ENCODE data around the gene TXNL1. TPM values are rescaled to one million over a fixed set of nuclear protein-coding genes. Genes with fewer than 3 reads are reported as not detected.

Gene TXNL1
- total and polyA plus RNA-seq, 2 of the 13 experiments (the other 11 are each of a cell fraction or from before 2014, with no cell fraction given), result 41.9 to 73.1 TPM

DNA sequence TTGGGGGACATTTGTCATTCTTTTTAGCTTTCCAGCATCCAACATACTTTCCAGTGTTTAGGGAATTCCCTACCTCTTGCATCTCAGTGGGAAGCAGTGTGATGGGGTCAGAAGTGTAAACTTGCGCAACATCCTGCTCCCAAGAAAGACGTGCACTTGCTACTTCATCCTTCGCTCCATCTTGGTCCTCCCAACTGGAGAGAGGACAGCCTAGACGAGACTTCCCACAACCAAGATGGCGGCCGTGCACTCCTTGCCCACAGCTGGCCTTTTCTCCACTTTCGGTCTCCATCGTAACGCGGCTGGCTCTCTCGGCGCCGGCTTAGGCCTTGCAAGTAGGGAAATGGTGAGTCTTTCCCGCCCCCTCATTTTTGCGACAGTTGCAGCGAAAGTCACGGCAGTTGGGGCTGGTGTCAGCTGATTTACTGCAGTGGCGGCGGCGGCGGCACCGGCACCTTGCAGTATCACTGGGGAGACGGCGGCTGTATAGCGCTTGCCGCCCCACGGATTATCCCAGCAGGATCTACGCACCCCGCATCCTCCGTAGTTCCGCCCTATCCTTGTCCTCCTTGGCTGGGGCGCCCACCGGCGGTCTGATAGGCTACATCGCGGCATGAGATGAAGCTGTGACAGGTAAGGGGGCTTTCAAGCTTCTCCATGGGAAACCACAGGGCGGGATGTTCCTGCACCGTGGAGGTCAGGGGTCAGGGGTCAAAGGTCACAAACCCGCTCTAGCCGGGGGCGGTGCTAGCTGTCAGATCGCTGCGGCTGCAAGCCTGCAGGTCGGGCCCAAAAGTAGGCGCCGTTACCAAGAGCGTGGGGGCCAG, 12.8 kb upstream of the TXNL1 start, which contains the start of gene WDR7 (continued):
- TF ChIP-seq, protein P1, sequence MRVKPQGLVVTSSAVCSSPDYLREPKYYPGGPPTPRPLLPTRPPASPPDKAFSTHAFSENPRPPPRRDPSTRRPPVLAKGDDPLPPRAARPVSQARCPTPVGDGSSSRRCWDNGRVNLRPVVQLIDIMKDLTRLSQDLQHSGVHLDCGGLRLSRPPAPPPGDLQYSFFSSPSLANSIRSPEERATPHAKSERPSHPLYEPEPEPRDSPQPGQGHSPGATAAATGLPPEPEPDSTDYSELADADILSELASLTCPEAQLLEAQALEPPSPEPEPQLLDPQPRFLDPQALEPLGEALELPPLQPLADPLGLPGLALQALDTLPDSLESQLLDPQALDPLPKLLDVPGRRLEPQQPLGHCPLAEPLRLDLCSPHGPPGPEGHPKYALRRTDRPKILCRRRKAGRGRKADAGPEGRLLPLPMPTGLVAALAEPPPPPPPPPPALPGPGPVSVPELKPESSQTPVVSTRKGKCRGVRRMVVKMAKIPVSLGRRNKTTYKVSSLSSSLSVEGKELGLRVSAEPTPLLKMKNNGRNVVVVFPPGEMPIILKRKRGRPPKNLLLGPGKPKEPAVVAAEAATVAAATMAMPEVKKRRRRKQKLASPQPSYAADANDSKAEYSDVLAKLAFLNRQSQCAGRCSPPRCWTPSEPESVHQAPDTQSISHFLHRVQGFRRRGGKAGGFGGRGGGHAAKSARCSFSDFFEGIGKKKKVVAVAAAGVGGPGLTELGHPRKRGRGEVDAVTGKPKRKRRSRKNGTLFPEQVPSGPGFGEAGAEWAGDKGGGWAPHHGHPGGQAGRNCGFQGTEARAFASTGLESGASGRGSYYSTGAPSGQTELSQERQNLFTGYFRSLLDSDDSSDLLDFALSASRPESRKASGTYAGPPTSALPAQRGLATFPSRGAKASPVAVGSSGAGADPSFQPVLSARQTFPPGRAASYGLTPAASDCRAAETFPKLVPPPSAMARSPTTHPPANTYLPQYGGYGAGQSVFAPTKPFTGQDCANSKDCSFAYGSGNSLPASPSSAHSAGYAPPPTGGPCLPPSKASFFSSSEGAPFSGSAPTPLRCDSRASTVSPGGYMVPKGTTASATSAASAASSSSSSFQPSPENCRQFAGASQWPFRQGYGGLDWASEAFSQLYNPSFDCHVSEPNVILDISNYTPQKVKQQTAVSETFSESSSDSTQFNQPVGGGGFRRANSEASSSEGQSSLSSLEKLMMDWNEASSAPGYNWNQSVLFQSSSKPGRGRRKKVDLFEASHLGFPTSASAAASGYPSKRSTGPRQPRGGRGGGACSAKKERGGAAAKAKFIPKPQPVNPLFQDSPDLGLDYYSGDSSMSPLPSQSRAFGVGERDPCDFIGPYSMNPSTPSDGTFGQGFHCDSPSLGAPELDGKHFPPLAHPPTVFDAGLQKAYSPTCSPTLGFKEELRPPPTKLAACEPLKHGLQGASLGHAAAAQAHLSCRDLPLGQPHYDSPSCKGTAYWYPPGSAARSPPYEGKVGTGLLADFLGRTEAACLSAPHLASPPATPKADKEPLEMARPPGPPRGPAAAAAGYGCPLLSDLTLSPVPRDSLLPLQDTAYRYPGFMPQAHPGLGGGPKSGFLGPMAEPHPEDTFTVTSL (CRISPR knock-in tag; IDR thresholded peaks at IDR 0.05; ENCODE audit: borderline replicate concordance), result no peak
- no peak for TF ChIP-seq ZNF510 (CRISPR knock-in tag; IDR thresholded peaks at IDR 0.05; ENCODE audit: low read depth)
- no peak for TF ChIP-seq SCMH1 (CRISPR knock-in tag; IDR thresholded peaks at IDR 0.05; ENCODE audit: borderline replicate concordance)
- TF ChIP-seq ZNF761 (CRISPR knock-in tag; conservative IDR thresholded peaks at IDR 0.05), result peak; percentile 58; the same call in 1 of the 2 replicates
- peak; percentile 83 for TF ChIP-seq NAIF1 (CRISPR knock-in tag; IDR thresholded peaks at IDR 0.05; ENCODE audit: borderline replicate concordance)
- TF ChIP-seq THYN1 (CRISPR knock-in tag; IDR thresholded peaks at IDR 0.05; ENCODE audit: borderline replicate concordance, low read depth), result no peak
- TF ChIP-seq, protein P2, sequence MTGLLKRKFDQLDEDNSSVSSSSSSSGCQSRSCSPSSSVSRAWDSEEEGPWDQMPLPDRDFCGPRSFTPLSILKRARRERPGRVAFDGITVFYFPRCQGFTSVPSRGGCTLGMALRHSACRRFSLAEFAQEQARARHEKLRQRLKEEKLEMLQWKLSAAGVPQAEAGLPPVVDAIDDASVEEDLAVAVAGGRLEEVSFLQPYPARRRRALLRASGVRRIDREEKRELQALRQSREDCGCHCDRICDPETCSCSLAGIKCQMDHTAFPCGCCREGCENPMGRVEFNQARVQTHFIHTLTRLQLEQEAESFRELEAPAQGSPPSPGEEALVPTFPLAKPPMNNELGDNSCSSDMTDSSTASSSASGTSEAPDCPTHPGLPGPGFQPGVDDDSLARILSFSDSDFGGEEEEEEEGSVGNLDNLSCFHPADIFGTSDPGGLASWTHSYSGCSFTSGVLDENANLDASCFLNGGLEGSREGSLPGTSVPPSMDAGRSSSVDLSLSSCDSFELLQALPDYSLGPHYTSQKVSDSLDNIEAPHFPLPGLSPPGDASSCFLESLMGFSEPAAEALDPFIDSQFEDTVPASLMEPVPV (CRISPR knock-in tag; IDR thresholded peaks at IDR 0.05), result no peak
- TF ChIP-seq, protein P3, sequence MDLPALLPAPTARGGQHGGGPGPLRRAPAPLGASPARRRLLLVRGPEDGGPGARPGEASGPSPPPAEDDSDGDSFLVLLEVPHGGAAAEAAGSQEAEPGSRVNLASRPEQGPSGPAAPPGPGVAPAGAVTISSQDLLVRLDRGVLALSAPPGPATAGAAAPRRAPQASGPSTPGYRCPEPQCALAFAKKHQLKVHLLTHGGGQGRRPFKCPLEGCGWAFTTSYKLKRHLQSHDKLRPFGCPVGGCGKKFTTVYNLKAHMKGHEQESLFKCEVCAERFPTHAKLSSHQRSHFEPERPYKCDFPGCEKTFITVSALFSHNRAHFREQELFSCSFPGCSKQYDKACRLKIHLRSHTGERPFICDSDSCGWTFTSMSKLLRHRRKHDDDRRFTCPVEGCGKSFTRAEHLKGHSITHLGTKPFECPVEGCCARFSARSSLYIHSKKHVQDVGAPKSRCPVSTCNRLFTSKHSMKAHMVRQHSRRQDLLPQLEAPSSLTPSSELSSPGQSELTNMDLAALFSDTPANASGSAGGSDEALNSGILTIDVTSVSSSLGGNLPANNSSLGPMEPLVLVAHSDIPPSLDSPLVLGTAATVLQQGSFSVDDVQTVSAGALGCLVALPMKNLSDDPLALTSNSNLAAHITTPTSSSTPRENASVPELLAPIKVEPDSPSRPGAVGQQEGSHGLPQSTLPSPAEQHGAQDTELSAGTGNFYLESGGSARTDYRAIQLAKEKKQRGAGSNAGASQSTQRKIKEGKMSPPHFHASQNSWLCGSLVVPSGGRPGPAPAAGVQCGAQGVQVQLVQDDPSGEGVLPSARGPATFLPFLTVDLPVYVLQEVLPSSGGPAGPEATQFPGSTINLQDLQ (CRISPR knock-in tag; IDR thresholded peaks at IDR 0.05), result no peak
- no peak for TF ChIP-seq SNRNP70 (IDR thresholded peaks at IDR 0.05; ENCODE audit: low read depth, low read length)
- no peak; the same call in 1 of the 2 replicates for TF ChIP-seq ZNF230 (CRISPR knock-in tag; IDR thresholded peaks at IDR 0.05)
- TF ChIP-seq SOX6 (IDR thresholded peaks at IDR 0.05), result no peak
- TF ChIP-seq SOX6 (CRISPR knock-in tag; IDR thresholded peaks at IDR 0.05), result 0 out of 2 replicates have a peak, but pooled peaks have one; percentile 43
- TF ChIP-seq, protein P4, sequence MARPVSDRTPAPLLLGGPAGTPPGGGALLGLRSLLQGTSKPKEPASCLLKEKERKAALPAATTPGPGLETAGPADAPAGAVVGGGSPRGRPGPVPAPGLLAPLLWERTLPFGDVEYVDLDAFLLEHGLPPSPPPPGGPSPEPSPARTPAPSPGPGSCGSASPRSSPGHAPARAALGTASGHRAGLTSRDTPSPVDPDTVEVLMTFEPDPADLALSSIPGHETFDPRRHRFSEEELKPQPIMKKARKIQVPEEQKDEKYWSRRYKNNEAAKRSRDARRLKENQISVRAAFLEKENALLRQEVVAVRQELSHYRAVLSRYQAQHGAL (CRISPR knock-in tag; IDR thresholded peaks at IDR 0.05; ENCODE audit: not compliant biosample characterization), result no peak
- TF ChIP-seq ZMYM3 (CRISPR knock-in tag; IDR thresholded peaks at IDR 0.05), result peak; percentile 47; the same call in 1 of the 2 replicates
- TF ChIP-seq SALL1 (CRISPR knock-in tag; IDR thresholded peaks at IDR 0.05), result peak; percentile 68
- TF ChIP-seq TBX2 (CRISPR knock-in tag; IDR thresholded peaks at IDR 0.05; ENCODE audit: borderline replicate concordance), result no peak
- no peak for TF ChIP-seq CHCHD3 (CRISPR knock-in tag; IDR thresholded peaks at IDR 0.05)
- no peak for TF ChIP-seq ZBTB7B (CRISPR knock-in tag; IDR thresholded peaks at IDR 0.05)

Measured in HepG2 (cell line).